HG03571 (cell line): ENCODE results near the gene ROBO1.
"Not testable (repeated sequence)": the region's sequence is repeated elsewhere in the genome, so short reads cannot be mapped to it uniquely, and the experiment has no call there.

Experiments used
- ATAC-seq: cut with Tn5 transposase; IDR thresholded peaks from one replicate; pipeline ENCODE4 v1.9.1; 2021; ENCODE audit not compliant: unreplicated experiment

The ROBO1 gene

GRCh38 chr3:78724364-78724763 lies 1043.4 kb downstream of the ROBO1 start:
- ATAC-seq = not testable (repeated sequence)

GRCh38 chr3:78721771-78722543 lies 1045.8 kb downstream of the ROBO1 start:
- no peak for ATAC-seq

GRCh38 chr3:78718707-78719106 lies 1049.1 kb downstream of the ROBO1 start:
- no peak for ATAC-seq

- no peak for ATAC-seq
These were observed 1050.8 kb downstream of the ROBO1 start for GRCh38 chr3:78717041-78717440.

GRCh38 chr3:78712941-78713340 lies 1054.9 kb downstream of the ROBO1 start:
- no peak for ATAC-seq

GRCh38 chr3:78712270-78712669 lies 1055.5 kb downstream of the ROBO1 start:
- ATAC-seq = no peak

GRCh38 chr3:78708565-78709073 lies 1059.2 kb downstream of the ROBO1 start:
- no peak for ATAC-seq

GRCh38 chr3:78707609-78708008 lies 1060.2 kb downstream of the ROBO1 start:
- no peak for ATAC-seq

- no peak for ATAC-seq
These were observed 1060.8 kb downstream of the ROBO1 start for GRCh38 chr3:78706906-78707523.

- no peak for ATAC-seq
These were observed 1063.9 kb downstream of the ROBO1 start for GRCh38 chr3:78703944-78704343.

- no peak for ATAC-seq
These were observed 1066.3 kb downstream of the ROBO1 start for GRCh38 chr3:78701537-78701936.

GRCh38 chr3:78698431-78698830 lies 1069.4 kb downstream of the ROBO1 start:
- no peak for ATAC-seq

GRCh38 chr3:78697426-78697825 lies 1070.4 kb downstream of the ROBO1 start:
- ATAC-seq = no peak

GRCh38 chr3:78690766-78691165 lies 1077.0 kb downstream of the ROBO1 start:
- ATAC-seq = no peak

GRCh38 chr3:78689378-78689777 lies 1078.4 kb downstream of the ROBO1 start:
- ATAC-seq = no peak

- no peak for ATAC-seq
These were observed 1080.3 kb downstream of the ROBO1 start for GRCh38 chr3:78687520-78687919.

GRCh38 chr3:78683284-78683683 lies 1084.5 kb downstream of the ROBO1 start:
- ATAC-seq = no peak

- not testable (repeated sequence) for ATAC-seq
These were observed 1092.5 kb downstream of the ROBO1 start for GRCh38 chr3:78675119-78675805.

GRCh38 chr3:78670746-78671145 lies 1097.1 kb downstream of the ROBO1 start:
- ATAC-seq = no peak

GRCh38 chr3:78670094-78670493 lies 1097.7 kb downstream of the ROBO1 start:
- ATAC-seq = no peak

- ATAC-seq = no peak
These were observed 1099.5 kb downstream of the ROBO1 start for GRCh38 chr3:78668302-78668701.

- no peak for ATAC-seq
These were observed 1101.4 kb downstream of the ROBO1 start for GRCh38 chr3:78666470-78666800.
